GM18909 (cell line): Measurements from ENCODE around the gene TTBK1.

Source experiments
- ATAC-seq: cut with Tn5 transposase; IDR thresholded peaks from one replicate; pipeline ENCODE4 v1.9.1; 2021; ENCODE audit warnings: mild to moderate bottlenecking; ENCODE audit not compliant: unreplicated experiment, poor library complexity

The TTBK1 gene

GRCh38 chr6:43222418-43223059 is 20.7 kb upstream of the TTBK1 start:
- ATAC-seq, result no peak

GRCh38 chr6:43223175-43223574 is 20.1 kb upstream of the TTBK1 start:
- ATAC-seq, result no peak

GRCh38 chr6:43226192-43226851 is 17.0 kb upstream of the TTBK1 start:
- ATAC-seq, result no peak

GRCh38 chr6:43228951-43229802 is 14.1 kb upstream of the TTBK1 start, which contains the start of gene DNPH1:
DNPH1 (minus strand) TSS chr6:43229481; CDS start chr6:43229456, 25 bp downstream.
- ATAC-seq, result peak; percentile 80

- no peak for ATAC-seq
These were observed 13.3 kb upstream of the TTBK1 start for GRCh38 chr6:43229803-43230620.

- ATAC-seq, result no peak
These were observed 12.2 kb upstream of the TTBK1 start for GRCh38 chr6:43231053-43231452.

- ATAC-seq, result no peak
These were observed 11.4 kb upstream of the TTBK1 start for GRCh38 chr6:43231735-43232450.

GRCh38 chr6:43235841-43236240 is 7.4 kb upstream of the TTBK1 start:
- no peak for ATAC-seq

GRCh38 chr6:43239054-43239453 is 4.2 kb upstream of the TTBK1 start:
- no peak for ATAC-seq

- ATAC-seq, result no peak
These were observed 2.3 kb upstream of the TTBK1 start for GRCh38 chr6:43240950-43241349.

GRCh38 chr6:43241446-43241845 is 1.8 kb upstream of the TTBK1 start:
- no peak for ATAC-seq

GRCh38 chr6:43243664-43244321 is 512 bp downstream of the TTBK1 start:
- ATAC-seq, result no peak

GRCh38 chr6:43246301-43247113 is 3.2 kb downstream of the TTBK1 start:
- peak; percentile 20 for ATAC-seq

- ATAC-seq, result peak; percentile 89
These were observed 4.1 kb downstream of the TTBK1 start for GRCh38 chr6:43247114-43247999.

- no peak for ATAC-seq
These were observed 4.8 kb downstream of the TTBK1 start for GRCh38 chr6:43248101-43248500.

- ATAC-seq, result no peak
These were observed 5.5 kb downstream of the TTBK1 start for GRCh38 chr6:43248791-43249190.

- no peak for ATAC-seq
These were observed 7.7 kb downstream of the TTBK1 start for GRCh38 chr6:43250992-43251373.
